Mesendoderm (in vitro differentiated cells): ENCODE results near the gene TBCD.

ENCODE experiments used
- DNase-seq: peaks from one replicate; pipeline ENCODE4 v3.0.0; 2013
- H2AK5ac ChIP-seq: 2 replicates; pipeline ENCODE4 v1.6.1; 2013; ENCODE audit warnings: low read length, inconsistent platforms
- H2BK120ac ChIP-seq: 2 replicates; pipeline ENCODE4 v1.6.1; 2013; ENCODE audit warnings: low read depth, mild to moderate bottlenecking, low read length, moderate library complexity, mixed read lengths
- H2BK15ac ChIP-seq: replicated peaks from 2 replicates; pipeline ENCODE4 v1.6.1; 2013; ENCODE audit warnings: low read depth, mild to moderate bottlenecking, moderate library complexity
- H2BK5ac ChIP-seq: 2 replicates; pipeline ENCODE4 v1.6.1; 2013; ENCODE audit warnings: low read length, inconsistent platforms
- H3K18ac ChIP-seq: 2 replicates; pipeline ENCODE4 v1.6.1; 2013; ENCODE audit warnings: mild to moderate bottlenecking, low read length, mixed read lengths
- H3K23ac ChIP-seq: one replicate; pipeline ENCODE4 v1.6.1; 2013; ENCODE audit warnings: low read length
- H3K27ac ChIP-seq: 2 replicates; pipeline ENCODE4 v1.5.1; 2013; ENCODE audit warnings: low read depth, mild to moderate bottlenecking, inconsistent platforms, low read length, moderate library complexity
- H3K27me3 ChIP-seq: 2 replicates; pipeline ENCODE4 v1.6.1; 2013; ENCODE audit warnings: low read length, control low read depth, mild to moderate bottlenecking, inconsistent platforms; ENCODE audit not compliant: insufficient read depth, poor library complexity
- H3K36me3 ChIP-seq: 2 replicates; pipeline ENCODE4 v1.6.1; 2013; ENCODE audit warnings: low read length, inconsistent platforms; ENCODE audit not compliant: control insufficient read depth, insufficient read depth
- H3K4ac ChIP-seq: one replicate; pipeline ENCODE4 v1.6.1; 2013; ENCODE audit warnings: low read depth, mild to moderate bottlenecking, low read length, moderate library complexity
- H3K4me1 ChIP-seq: 2 replicates; pipeline ENCODE4 v1.6.1; 2013; ENCODE audit warnings: low read depth, low read length, inconsistent platforms; ENCODE audit not compliant: control insufficient read depth
- H3K4me2 ChIP-seq: 2 replicates; pipeline ENCODE4 v1.6.1; 2013; ENCODE audit warnings: low read length
- H3K4me3 ChIP-seq: 2 replicates; pipeline ENCODE4 v1.5.1; 2013; ENCODE audit warnings: mild to moderate bottlenecking, low read length
- H3K56ac ChIP-seq: one replicate; pipeline ENCODE4 v1.6.1; 2013; ENCODE audit warnings: low read length
- H3K79me1 ChIP-seq: 2 replicates; pipeline ENCODE4 v1.6.1; 2013; ENCODE audit warnings: low read length, inconsistent platforms
- H3K79me2 ChIP-seq: 2 replicates; pipeline ENCODE4 v1.6.1; 2013; ENCODE audit warnings: mild to moderate bottlenecking, low read length; ENCODE audit not compliant: control insufficient read depth, insufficient read depth
- H3K9ac ChIP-seq: 2 replicates; pipeline ENCODE4 v1.6.1; 2013; ENCODE audit warnings: low read length, inconsistent platforms
- H4K5ac ChIP-seq: one replicate; pipeline ENCODE4 v1.6.1; 2013; ENCODE audit warnings: low read length
- H4K8ac ChIP-seq: one replicate; pipeline ENCODE4 v1.6.1; 2013; ENCODE audit warnings: low read depth, mild to moderate bottlenecking, control low read depth, low read length, moderate library complexity
- WGBS: extraction: QIAGEN DNeasy Blood & Tissue Kit; methylation state at CpG from one replicate; pipeline ENCODE4 v1.1.7; 2013; ENCODE audit warnings: low lambda C conversion rate, missing lambda C conversion rate; ENCODE audit not compliant: insufficient coverage; ENCODE audit errors: extremely low coverage; 5-methylcytosine and 5-hydroxymethylcytosine counted together

TBCD gene

DNA sequence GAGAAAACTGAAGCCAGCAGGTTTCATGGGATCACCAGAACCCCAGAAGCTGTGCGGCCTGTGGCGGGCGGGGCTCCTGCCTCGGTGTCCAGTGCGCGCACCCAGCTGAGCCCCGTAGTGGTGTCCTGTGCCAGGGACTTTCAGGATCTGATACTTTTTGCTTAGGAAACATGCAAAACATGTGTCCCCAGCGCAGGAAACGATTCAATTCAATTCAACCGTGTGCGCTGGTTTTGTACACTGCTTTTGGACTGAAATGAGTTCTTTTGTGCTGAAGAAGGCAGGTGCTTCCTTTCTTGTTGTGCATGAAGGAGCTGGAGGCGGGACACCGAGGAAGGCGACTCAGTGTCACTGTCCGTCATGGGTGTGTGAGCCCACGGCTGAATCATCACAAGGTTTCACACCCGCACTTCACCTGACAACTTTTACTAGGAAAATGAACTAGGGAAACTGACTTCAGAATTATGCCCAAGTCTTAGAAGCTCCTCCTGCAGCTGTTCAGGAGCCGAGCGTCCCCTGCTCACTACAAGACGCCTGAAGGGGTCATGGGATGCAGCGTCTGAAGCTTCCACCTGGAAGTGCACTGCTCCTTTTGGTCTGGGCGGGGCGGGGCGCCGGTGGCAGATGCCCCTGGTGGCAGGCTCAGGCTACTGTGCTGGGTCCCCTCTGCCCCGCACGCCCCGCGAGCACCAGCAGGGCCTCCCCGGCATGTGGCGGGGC is 119.4 kb downstream of the TBCD start:
- no peak overlapping the region for H4K8ac ChIP-seq
- no peak overlapping the region for H2BK15ac ChIP-seq
- peaks cover 5% of the 10 kb centered on the region for H3K36me3 ChIP-seq
- H3K4me3 ChIP-seq = no peak overlapping the region
- no peak overlapping the region for H3K4ac ChIP-seq
- no peak overlapping the region for H2AK5ac ChIP-seq
- no CpG with 5 or more reads among the region's 31 CpGs for WGBS
- H2BK5ac ChIP-seq = no peak overlapping the region
- no peaks in the 10 kb centered on the region for H3K79me2 ChIP-seq
- H2BK120ac ChIP-seq = no peak overlapping the region
- no peak overlapping the region for H3K23ac ChIP-seq
- H3K27me3 ChIP-seq = no peaks in the 10 kb centered on the region
- no peak overlapping the region for H3K4me2 ChIP-seq
- no peak overlapping the region for H3K9ac ChIP-seq
- no peak for DNase-seq
- no peak overlapping the region for H3K27ac ChIP-seq
- H4K5ac ChIP-seq = no peak overlapping the region
- H3K4me1 ChIP-seq = no peaks in the 10 kb centered on the region
- no peak overlapping the region for H3K18ac ChIP-seq
- H3K79me1 ChIP-seq = peaks cover 3% of the 10 kb centered on the region
- no peak overlapping the region for H3K56ac ChIP-seq

DNA sequence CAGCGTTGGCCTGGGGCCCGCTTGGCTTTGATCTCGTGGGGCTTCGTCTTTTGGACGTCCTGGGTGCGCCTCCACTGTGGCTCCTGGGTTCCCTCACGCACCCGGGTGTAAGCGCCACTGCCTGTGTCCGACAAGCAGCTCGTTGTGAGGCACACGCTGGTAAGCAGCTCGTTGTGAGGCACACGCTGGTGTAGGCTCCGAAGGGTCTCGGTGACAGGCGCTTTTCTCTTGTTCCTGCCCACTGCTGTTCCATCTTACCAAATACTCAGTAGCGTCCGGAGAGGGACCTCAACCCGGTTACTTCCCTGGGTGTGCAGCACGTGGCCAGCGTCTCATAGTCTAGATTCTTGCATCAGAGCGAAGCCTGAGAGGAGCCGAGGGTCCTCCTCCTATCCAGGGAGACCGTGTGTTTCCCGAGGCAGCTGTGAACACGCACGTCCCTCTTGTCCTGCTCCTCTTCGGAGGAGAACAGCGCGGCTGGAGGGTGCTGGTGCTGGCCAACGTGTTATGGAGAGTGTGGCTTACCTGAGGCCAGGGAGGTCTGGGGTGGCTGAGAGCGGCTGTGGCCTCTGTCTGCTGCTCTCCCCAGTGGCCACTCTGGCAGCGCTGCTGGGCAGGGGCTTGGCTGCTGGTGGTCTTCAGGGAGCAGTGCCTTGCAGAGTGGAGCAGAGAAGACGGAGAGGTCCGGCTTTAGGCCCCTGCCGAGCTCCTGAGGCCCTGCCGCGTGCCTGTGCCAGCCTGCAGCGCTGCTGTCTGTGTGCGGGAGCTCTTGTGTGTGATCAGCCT is 120.1 kb downstream of the TBCD start:
- Histone ChIP-seq H3K9ac (no peak overlapping the region), H3K4ac (no peak overlapping the region), H3K4me2 (no peak overlapping the region), H2AK5ac (no peak overlapping the region), H4K8ac (no peak overlapping the region), H2BK120ac (no peak overlapping the region), H2BK15ac (no peak overlapping the region), H3K27me3 (no peaks in the 10 kb centered on the region), H2BK5ac (no peak overlapping the region), H3K36me3 (peaks cover 5% of the 10 kb centered on the region), H3K79me1 (peaks cover 3% of the 10 kb centered on the region), H3K56ac (no peak overlapping the region), H3K4me3 (no peak overlapping the region), H3K79me2 (no peaks in the 10 kb centered on the region), H3K27ac (no peak overlapping the region), H3K18ac (no peak overlapping the region), H4K5ac (no peak overlapping the region), H3K23ac (no peak overlapping the region), H3K4me1 (no peaks in the 10 kb centered on the region)
- WGBS = no CpG with 5 or more reads among the region's 41 CpGs
- no peak for DNase-seq

DNA sequence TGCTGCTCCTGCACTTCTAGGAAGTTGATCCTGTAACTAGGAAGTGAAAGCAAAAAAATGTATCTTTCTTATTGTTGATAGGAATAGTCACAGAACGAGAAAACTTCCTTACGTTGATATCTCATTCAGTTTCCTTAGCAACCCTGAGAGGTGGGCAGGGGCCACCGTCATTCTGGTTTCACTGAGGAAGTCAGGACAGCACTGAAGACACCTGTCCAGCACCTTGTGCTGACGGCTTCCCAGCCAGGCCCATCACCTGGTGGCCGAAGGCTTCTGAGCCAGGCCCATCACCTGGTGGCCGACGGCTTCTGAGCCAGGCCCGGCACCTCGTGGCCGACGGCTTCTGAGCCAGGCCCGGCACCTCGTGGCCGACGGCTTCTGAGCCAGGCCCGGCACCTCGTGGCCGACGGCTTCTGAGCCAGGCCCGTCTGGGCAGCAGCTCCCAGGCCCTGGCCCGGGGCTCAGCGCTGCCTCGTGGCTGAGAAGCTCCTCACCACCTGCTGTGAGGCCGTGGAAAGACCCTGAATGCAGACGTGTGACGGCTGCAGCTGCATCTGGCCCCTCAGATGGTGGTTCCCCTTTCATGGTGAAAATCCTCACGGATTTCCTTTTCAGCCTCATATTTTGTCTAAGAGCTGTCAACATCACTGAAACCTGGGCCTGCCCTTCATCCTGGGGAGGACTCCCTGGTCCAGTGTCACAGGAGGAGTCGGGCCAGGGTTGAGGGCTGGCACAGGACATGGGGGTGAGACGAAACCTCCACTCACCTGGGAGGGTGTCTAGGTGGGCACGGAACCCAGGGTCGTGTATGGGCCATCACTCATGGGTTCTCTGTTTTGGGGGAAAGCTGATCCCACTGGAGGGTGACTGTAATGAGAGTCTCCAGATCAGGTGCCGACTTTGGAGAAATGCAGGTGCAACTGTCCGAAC is 121.0 kb downstream of the TBCD start:
- no CpG with 5 or more reads among the region's 33 CpGs for WGBS
- no peak overlapping the region for H2BK5ac ChIP-seq
- no peak overlapping the region for H3K18ac ChIP-seq
- H4K5ac ChIP-seq = no peak overlapping the region
- H2BK15ac ChIP-seq = no peak overlapping the region
- no peak overlapping the region for H3K56ac ChIP-seq
- no peak overlapping the region for H3K27ac ChIP-seq
- no peak overlapping the region for H3K23ac ChIP-seq
- H3K79me1 ChIP-seq = peaks cover under 1% of the 10 kb centered on the region
- no peaks in the 10 kb centered on the region for H3K27me3 ChIP-seq
- H2BK120ac ChIP-seq = no peak overlapping the region
- no peak overlapping the region for H3K4ac ChIP-seq
- no peak overlapping the region for H3K9ac ChIP-seq
- DNase-seq = no peak
- H3K79me2 ChIP-seq = no peaks in the 10 kb centered on the region
- H3K4me3 ChIP-seq = no peak overlapping the region
- H4K8ac ChIP-seq = no peak overlapping the region
- H3K4me2 ChIP-seq = no peak overlapping the region
- peaks cover 5% of the 10 kb centered on the region for H3K36me3 ChIP-seq
- no peaks in the 10 kb centered on the region for H3K4me1 ChIP-seq
- no peak overlapping the region for H2AK5ac ChIP-seq

DNA sequence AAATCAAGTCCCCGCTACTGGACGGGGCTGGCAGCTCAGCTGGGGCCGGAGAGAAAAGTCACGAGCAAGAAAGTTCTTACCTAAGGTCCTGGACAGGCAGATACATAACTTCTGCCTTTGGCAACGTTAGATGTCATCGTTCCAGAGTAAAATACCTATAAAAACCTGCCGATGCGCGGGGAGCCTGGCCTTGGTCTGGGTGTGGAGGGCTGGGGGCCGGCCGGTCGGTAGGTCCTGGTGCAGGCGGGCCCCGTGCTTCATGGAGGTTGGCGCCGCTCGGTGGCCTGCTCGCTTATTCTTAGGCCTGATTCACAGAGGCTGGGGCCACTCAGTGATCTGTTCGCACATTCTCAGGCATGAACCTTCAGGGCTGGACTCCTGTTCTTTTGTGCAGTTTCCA is 121.7 kb downstream of the TBCD start:
- Histone ChIP-seq H3K36me3 (peaks cover 5% of the 10 kb centered on the region), H3K4ac (no peak overlapping the region), H3K27me3 (no peaks in the 10 kb centered on the region), H3K4me1 (no peaks in the 10 kb centered on the region), H3K27ac (no peak overlapping the region), H3K79me1 (peaks cover 1% of the 10 kb centered on the region), H2BK5ac (no peak overlapping the region), H3K56ac (no peak overlapping the region), H3K4me3 (no peak overlapping the region), H3K23ac (no peak overlapping the region), H3K9ac (no peak overlapping the region), H2AK5ac (no peak overlapping the region), H3K79me2 (no peaks in the 10 kb centered on the region), H2BK15ac (no peak overlapping the region), H2BK120ac (no peak overlapping the region), H3K4me2 (no peak overlapping the region), H3K18ac (no peak overlapping the region), H4K8ac (no peak overlapping the region), H4K5ac (no peak overlapping the region)
- WGBS = no CpG with 5 or more reads among the region's 19 CpGs
- DNase-seq = no peak

DNA sequence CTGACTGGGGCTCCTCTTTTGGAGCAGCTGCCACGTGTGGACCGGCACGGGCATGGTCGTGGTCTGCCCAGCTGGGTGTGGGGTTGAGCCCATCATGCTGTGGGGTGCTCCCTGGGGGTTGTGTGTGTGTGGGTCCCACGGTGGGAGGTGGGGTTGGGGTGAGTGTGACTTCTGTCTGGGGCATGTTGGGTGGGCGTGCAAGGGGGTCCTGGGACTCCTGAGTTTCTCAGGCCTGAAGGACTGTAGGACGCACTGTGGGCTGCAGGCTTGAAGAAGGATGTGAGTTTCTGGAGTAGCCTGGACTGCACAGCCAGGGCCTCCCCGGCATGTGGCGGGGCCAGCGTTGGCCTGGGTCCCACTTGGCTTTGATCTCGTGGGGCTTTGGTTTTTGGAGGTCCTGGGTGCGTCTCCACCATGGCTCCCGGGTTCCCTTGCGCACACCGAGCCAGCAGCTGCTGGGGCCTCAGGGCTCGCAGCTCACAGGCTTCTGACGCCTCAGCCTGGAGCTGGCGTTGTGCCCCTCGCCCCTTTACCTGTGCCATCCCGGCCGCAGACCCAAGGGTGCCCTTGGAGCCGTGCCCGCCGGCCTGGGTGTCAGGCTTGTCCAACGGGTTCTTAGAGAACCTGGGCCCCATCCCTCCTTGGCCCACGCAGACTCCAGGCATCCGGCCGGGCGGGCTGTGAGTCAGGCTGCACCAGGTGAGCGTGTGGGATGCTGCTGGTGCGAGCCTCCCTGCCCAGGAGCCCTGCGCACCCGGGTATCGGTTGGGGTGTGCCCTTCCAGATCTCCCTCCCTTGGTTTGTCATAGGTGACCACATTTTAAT is 122.4 kb downstream of the TBCD start:
- Histone ChIP-seq H2AK5ac (no peak overlapping the region), H3K27me3 (no peaks in the 10 kb centered on the region), H4K8ac (no peak overlapping the region), H2BK15ac (no peak overlapping the region), H3K23ac (no peak overlapping the region), H3K27ac (no peak overlapping the region), H3K4ac (no peak overlapping the region), H3K4me3 (no peak overlapping the region), H2BK120ac (no peak overlapping the region), H3K4me1 (no peaks in the 10 kb centered on the region), H4K5ac (no peak overlapping the region), H3K79me2 (peaks cover 2% of the 10 kb centered on the region), H2BK5ac (no peak overlapping the region), H3K36me3 (peaks cover 5% of the 10 kb centered on the region), H3K56ac (no peak overlapping the region), H3K18ac (no peak overlapping the region), H3K79me1 (peaks cover 5% of the 10 kb centered on the region), H3K9ac (no peak overlapping the region), H3K4me2 (no peak overlapping the region)
- WGBS = no CpG with 5 or more reads among the region's 34 CpGs
- DNase-seq = no peak
